Raji (cell line): ENCODE results near the gene ERGIC1.

Source experiments
- POLR2A ChIP-seq: IDR thresholded peaks from 2 replicates; pipeline ENCODE4 v1.6.1; 2011; ENCODE audit warnings: low read depth, low read length, control low read depth; ENCODE audit not compliant: insufficient read depth

The ERGIC1 gene

GRCh38 chr5:172931001-172931536 is 97.0 kb downstream of the ERGIC1 start:
- no peak for TF ChIP-seq POLR2A

GRCh38 chr5:172932313-172933017 is 98.4 kb downstream of the ERGIC1 start:
- no peak for TF ChIP-seq POLR2A

GRCh38 chr5:172933238-172933637 is 99.2 kb downstream of the ERGIC1 start:
- TF ChIP-seq POLR2A = no peak

- no peak for TF ChIP-seq POLR2A
These were observed 101.0 kb downstream of the ERGIC1 start for GRCh38 chr5:172935096-172935495.

- no peak for TF ChIP-seq POLR2A
These were observed 102.3 kb downstream of the ERGIC1 start for GRCh38 chr5:172936401-172936800.

GRCh38 chr5:172939071-172939470 is 105.0 kb downstream of the ERGIC1 start:
- TF ChIP-seq POLR2A = no peak

- no peak for TF ChIP-seq POLR2A
These were observed 105.7 kb downstream of the ERGIC1 start for GRCh38 chr5:172939611-172940267.

- no peak for TF ChIP-seq POLR2A
These were observed 106.4 kb downstream of the ERGIC1 start for GRCh38 chr5:172940268-172941066.

- no peak for TF ChIP-seq POLR2A
These were observed 107.0 kb downstream of the ERGIC1 start for GRCh38 chr5:172941067-172941516.

- no peak for TF ChIP-seq POLR2A
These were observed 108.5 kb downstream of the ERGIC1 start for GRCh38 chr5:172942556-172942955.

- TF ChIP-seq POLR2A = no peak
These were observed 109.3 kb downstream of the ERGIC1 start for GRCh38 chr5:172943283-172943841.

GRCh38 chr5:172943906-172944305 is 109.9 kb downstream of the ERGIC1 start:
- TF ChIP-seq POLR2A = no peak

- no peak for TF ChIP-seq POLR2A
These were observed 110.7 kb downstream of the ERGIC1 start for GRCh38 chr5:172944741-172945140.

GRCh38 chr5:172945151-172945550 is 111.1 kb downstream of the ERGIC1 start:
- TF ChIP-seq POLR2A = no peak

- no peak for TF ChIP-seq POLR2A
These were observed 112.1 kb downstream of the ERGIC1 start for GRCh38 chr5:172946146-172946545.

GRCh38 chr5:172949426-172949825 is 115.4 kb downstream of the ERGIC1 start:
- no peak for TF ChIP-seq POLR2A
